Omental fat pad (tissue), 4 donors: ENCODE measurements around the gene MYO1B. TPM values are rescaled to one million over a fixed set of nuclear protein-coding genes. Genes with fewer than 3 reads are reported as not detected.

ENCODE experiments used
- ATAC-seq: fragments of 150-250 bp; one replicate; pipeline ENCODE4 v1.9.1; 2016; ENCODE audit warnings: mild to moderate bottlenecking, moderate library complexity; ENCODE audit not compliant: low FRiP score
- DNase-seq: peaks from one replicate; pipeline ENCODE4 v3.0.0-alpha.2; 2019; ENCODE audit warnings: low spot score
- total RNA-seq, 4 donors: library from RNA; depleted of rRNA; stranded (reverse); fragments of >200 nt; gene quantifications; one replicate each; pipeline ENCODE4 v1.1.0, GENCODE V29; 2016
- TF ChIP-seq, protein P1 (sequence below), 3 donors: fragments of 450-650 bp; IDR thresholded peaks; one replicate each; pipeline ENCODE4 v1.5.1; 2016 to 2017; ENCODE audit warnings: antibody characterized with exemption in 3 of 3, mild to moderate bottlenecking in 3 of 3, moderate library complexity in 2 of 3

MYO1B gene
- total RNA-seq, 4 donors from 2014 or later = 37.7 to 118 (median 59.8) TPM

DNA sequence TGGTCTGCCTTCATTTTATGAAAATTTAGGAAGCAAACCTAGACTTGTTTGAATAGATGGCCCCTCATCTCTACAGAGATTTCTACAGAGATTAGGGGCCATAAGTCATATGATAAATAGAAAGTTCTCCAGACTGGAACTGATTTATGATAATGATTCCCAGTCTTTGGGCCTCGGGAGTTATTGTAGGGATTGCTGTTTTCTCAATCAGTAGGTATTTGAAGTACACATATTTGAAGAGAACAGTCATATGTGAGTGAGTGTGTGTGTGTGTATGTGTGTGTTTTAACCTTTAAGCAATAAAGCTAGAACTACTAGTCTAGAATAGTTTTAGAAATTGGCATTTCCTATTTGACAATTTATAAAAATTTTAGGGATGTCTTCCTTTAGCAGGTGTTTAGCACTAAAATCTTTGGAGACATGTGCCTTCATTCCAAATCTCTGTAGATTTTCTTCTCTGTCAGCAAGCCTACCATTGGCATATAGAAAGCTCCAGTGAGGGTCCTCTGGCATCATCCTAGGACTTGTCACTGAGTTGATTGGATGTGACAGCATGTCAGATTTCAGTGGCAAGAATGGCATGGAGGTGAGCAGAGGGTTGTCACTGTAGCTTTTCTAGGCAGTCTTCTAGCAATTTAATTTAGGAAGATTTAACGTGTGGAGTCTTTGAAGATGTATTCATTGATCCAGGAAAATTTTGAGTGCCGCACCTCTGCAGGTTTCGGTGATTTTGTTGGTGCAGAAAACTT, 71.2 kb downstream of the MYO1B start:
- TF ChIP-seq, protein P1, sequence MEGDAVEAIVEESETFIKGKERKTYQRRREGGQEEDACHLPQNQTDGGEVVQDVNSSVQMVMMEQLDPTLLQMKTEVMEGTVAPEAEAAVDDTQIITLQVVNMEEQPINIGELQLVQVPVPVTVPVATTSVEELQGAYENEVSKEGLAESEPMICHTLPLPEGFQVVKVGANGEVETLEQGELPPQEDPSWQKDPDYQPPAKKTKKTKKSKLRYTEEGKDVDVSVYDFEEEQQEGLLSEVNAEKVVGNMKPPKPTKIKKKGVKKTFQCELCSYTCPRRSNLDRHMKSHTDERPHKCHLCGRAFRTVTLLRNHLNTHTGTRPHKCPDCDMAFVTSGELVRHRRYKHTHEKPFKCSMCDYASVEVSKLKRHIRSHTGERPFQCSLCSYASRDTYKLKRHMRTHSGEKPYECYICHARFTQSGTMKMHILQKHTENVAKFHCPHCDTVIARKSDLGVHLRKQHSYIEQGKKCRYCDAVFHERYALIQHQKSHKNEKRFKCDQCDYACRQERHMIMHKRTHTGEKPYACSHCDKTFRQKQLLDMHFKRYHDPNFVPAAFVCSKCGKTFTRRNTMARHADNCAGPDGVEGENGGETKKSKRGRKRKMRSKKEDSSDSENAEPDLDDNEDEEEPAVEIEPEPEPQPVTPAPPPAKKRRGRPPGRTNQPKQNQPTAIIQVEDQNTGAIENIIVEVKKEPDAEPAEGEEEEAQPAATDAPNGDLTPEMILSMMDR (IDR thresholded peaks at IDR 0.05) = no peak
- DNase-seq (no peak), ATAC-seq (no peak)

DNA sequence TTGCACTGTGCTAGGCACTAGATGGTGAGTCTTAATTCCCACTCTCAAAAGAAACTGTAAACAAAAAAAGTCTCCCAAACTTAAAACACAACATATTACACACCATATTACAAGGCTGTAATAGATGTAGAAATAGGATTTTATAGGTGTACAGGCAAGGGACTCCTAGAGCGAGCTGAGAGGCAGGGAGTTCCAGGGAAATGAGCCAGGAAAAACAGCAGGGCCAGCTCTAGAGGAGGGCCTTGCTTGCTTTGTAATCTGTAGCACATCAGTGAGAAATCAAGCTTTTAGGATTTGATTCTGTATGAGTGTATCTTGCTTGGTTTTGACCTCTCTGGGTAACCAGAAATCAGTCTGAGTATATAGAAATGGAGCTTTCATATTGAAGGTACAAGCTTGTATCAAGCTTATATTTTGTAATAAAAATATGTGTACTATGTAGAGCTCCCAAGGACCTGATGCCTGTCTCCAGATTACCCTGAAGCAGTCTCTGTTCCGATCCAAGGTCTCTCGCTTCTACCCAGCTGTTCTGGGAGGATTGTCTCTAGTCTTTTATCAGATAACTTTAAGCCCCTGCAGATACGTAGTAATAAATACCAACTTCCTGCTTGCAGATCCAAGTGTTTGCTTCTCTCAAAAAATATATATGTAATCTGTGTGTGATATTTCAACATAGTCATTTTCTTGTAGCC, 73.0 kb downstream of the MYO1B start:
- ATAC-seq = no peak
- DNase-seq = no peak
- TF ChIP-seq, protein P1 (IDR thresholded peaks at IDR 0.05) = no peak

DNA sequence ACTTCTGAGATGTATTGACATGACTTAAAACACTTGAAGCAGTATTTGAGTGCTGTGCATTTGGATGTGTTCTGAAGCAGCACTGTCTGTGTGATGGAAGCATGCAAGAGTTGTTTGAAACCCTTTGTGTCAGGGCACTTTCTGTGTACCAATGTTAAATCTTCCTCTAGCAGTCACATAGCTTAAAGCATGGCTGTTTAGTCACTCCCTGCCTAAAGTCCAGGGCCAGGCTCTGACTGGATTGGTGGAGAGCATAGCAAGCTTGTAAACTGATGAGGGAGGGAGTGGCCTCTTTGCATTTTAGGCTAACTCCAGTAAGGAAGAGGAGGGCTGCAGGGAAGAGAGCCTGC, 73.5 kb downstream of the MYO1B start:
- TF ChIP-seq, protein P1 (IDR thresholded peaks at IDR 0.05) = no peak

DNA sequence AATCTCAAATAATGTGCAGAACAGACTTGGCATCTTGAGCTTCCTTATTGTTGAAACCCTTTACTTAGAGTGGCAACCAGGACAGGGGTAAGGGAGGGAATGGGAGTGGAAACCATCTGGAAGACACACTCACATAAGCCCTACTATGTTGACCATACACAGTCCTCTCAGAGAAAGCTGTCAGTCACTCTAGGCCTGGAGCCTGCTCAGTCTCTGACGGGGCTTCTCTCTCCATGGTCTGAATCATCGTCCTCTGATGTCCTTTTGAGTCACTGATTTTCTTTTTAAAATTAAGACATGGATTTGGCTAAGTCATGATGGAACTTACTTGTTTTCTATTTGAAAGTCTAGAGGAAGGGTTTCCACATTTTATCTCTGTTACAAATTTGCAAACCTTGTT, 74.0 kb downstream of the MYO1B start:
- DNase-seq (no peak), ATAC-seq (no peak)
- TF ChIP-seq, protein P1 (IDR thresholded peaks at IDR 0.05) = no peak

More for the DNA sequence above, 73.5 kb downstream of the MYO1B start:
- DNase-seq (no peak), ATAC-seq (no peak)

GRCh38 chr2:191320881-191321280, 75.7 kb downstream of the MYO1B start:
- DNase-seq = no peak
- TF ChIP-seq, protein P1 (IDR thresholded peaks at IDR 0.05) = no peak
- no peak for ATAC-seq

DNA sequence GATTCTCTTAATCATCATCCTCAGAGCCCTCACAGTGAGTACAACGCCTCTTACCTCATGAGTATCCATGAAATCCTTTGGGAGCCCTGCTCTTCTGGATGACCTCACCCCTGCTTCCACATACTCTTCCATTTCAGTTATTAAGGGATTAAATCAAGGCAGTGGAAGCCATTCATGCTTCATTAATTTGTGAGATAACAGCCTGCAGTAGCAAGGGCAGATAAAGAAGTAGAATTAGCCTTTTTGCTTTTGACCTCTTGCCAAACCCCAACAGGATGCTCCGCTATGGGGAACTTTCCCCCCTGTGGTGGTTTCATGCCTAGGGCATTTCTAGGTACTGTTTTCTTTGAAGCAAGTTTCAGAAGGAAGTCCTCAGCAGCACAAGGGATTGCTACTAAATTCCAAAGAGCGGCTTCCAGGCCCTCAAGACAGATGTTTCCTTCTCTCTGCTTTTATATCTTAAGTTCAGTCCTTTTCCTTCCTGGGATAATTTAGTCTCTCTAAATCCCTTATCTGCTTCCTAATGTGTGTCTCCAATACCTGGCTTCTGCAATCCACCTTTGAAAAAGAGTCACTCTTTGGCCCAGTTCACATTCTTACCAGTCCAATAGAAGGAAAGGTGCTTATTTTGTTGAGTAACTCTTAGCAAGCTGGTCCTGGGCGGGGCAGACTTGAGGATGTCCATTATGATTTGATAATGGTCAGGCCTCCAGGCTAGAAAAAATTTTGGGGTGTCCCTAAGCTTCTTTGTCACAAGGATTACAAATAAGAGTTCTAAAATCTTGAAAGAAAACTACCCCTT, 76.9 kb downstream of the MYO1B start:
- TF ChIP-seq, protein P1 (IDR thresholded peaks at IDR 0.05) = no peak
- no peak for ATAC-seq

More for the DNA sequence above, 76.9 kb downstream of the MYO1B start:
- DNase-seq = no peak
